Measurements from ENCODE around the gene CIDEB. TPM values are rescaled to one million over a fixed set of nuclear protein-coding genes. Genes with fewer than 3 reads are reported as not detected.
"Not testable (repeated sequence)": the region's sequence is repeated elsewhere in the genome, so short reads cannot be mapped to it uniquely, and the experiment has no call there.

Gene CIDEB
- total RNA-seq, 1 experiment from 2014 or later = 0.18 TPM

DNA sequence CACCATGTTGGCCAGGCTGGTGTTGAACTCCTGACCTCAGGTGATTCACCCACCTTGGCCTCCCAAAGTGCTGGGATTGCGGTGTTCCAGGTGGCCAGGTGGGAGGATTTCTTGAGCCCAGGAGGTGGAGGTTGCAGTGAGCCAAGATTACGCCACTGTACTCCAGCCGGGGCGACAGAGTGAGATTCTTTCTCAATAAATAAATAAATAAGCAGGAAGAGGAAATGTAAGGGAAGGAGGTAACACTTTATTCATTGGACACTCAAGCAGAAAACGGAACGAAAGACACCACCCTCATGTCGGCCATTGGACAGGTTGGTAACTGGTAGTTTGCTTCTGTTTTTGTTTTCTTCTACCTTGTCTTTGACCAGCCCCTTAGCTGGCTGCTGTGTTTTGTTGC lies 47.2 kb upstream of the CIDEB start:
- in situ Hi-C loops (cut with HindIII; ENCODE audit: low pct_unique_long_range_greater_than_20kb, low sequenced_read_pairs) (no loop called here), intact Hi-C loops (cut with micrococcal nuclease; ENCODE audit: unreplicated experiment) (no loop called here)
- Histone ChIP-seq H3K9me3 (ENCODE audit: control insufficient read depth, insufficient read depth, low read depth, low read length) (no peaks in the 10 kb centered on the region), H3K36me3 (ENCODE audit: control insufficient read depth, insufficient read depth, low read length) (no peaks in the 10 kb centered on the region), H3K4me3 (ENCODE audit: low read depth in 2 of 2, low read length in 2 of 2) (no peak overlapping the region), H3K27ac (ENCODE audit: low read length) (no peak overlapping the region), H3K4me1 (ENCODE audit: control insufficient read depth, insufficient read depth, low read length) (no peaks in the 10 kb centered on the region), H3K27me3 (ENCODE audit: control insufficient read depth, insufficient read depth, low read length) (no peaks in the 10 kb centered on the region)
- DNase-seq (ENCODE audit: low read depth, low spot score) (no peak), ATAC-seq (no peak)
- ChIA-PET CTCF (no interaction called here), POLR2A (no interaction called here)
- no TSS peak for BruUV-seq (replicated peaks)
- TF ChIP-seq TCF7L2 (IDR thresholded peaks at IDR 0.05; ENCODE audit: low read depth, low read length) (no peak), POLR2AphosphoS5 (IDR thresholded peaks at IDR 0.05; ENCODE audit: low read depth, low read length) (no peak), SIN3A (IDR thresholded peaks at IDR 0.05; ENCODE audit: borderline replicate concordance, insufficient read depth, low read depth, low read length) (no peak)
- TF ChIP-seq, protein P1, sequence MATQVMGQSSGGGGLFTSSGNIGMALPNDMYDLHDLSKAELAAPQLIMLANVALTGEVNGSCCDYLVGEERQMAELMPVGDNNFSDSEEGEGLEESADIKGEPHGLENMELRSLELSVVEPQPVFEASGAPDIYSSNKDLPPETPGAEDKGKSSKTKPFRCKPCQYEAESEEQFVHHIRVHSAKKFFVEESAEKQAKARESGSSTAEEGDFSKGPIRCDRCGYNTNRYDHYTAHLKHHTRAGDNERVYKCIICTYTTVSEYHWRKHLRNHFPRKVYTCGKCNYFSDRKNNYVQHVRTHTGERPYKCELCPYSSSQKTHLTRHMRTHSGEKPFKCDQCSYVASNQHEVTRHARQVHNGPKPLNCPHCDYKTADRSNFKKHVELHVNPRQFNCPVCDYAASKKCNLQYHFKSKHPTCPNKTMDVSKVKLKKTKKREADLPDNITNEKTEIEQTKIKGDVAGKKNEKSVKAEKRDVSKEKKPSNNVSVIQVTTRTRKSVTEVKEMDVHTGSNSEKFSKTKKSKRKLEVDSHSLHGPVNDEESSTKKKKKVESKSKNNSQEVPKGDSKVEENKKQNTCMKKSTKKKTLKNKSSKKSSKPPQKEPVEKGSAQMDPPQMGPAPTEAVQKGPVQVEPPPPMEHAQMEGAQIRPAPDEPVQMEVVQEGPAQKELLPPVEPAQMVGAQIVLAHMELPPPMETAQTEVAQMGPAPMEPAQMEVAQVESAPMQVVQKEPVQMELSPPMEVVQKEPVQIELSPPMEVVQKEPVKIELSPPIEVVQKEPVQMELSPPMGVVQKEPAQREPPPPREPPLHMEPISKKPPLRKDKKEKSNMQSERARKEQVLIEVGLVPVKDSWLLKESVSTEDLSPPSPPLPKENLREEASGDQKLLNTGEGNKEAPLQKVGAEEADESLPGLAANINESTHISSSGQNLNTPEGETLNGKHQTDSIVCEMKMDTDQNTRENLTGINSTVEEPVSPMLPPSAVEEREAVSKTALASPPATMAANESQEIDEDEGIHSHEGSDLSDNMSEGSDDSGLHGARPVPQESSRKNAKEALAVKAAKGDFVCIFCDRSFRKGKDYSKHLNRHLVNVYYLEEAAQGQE (IDR thresholded peaks at IDR 0.05; ENCODE audit: insufficient read depth in 1 of 2, low read depth in 2 of 2, low read length in 1 of 2) = no peak
- TF ChIP-seq, protein P2, sequence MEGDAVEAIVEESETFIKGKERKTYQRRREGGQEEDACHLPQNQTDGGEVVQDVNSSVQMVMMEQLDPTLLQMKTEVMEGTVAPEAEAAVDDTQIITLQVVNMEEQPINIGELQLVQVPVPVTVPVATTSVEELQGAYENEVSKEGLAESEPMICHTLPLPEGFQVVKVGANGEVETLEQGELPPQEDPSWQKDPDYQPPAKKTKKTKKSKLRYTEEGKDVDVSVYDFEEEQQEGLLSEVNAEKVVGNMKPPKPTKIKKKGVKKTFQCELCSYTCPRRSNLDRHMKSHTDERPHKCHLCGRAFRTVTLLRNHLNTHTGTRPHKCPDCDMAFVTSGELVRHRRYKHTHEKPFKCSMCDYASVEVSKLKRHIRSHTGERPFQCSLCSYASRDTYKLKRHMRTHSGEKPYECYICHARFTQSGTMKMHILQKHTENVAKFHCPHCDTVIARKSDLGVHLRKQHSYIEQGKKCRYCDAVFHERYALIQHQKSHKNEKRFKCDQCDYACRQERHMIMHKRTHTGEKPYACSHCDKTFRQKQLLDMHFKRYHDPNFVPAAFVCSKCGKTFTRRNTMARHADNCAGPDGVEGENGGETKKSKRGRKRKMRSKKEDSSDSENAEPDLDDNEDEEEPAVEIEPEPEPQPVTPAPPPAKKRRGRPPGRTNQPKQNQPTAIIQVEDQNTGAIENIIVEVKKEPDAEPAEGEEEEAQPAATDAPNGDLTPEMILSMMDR (IDR thresholded peaks at IDR 0.05) = no peak

DNA sequence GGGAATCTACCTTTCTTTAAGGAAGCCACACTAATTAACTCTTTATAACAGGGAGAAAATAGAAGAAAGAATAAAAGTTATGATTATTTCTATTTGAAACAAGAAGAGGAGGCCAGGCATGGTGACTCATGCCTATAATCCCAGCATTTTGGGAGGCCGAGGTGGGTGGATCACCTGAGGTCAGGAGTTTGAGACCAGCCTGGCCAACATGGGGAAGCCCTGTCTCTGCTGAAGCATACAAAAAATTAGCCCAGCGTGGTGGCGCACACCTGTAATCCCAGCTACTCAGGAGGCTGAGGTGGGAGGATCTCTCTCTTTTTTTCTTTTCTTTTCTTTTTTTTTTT lies 46.7 kb upstream of the CIDEB start:
- DNase-seq (ENCODE audit: low read depth, low spot score); intact Hi-C loops (cut with micrococcal nuclease; ENCODE audit: unreplicated experiment); H3K9me3 ChIP-seq (ENCODE audit: control insufficient read depth, insufficient read depth, low read depth, low read length); H3K27ac ChIP-seq (ENCODE audit: low read length); ATAC-seq; in situ Hi-C loops (cut with HindIII; ENCODE audit: low pct_unique_long_range_greater_than_20kb, low sequenced_read_pairs); H3K4me1 ChIP-seq (ENCODE audit: control insufficient read depth, insufficient read depth, low read length); H3K4me3 ChIP-seq (ENCODE audit: low read depth in 2 of 2, low read length in 2 of 2); BruUV-seq (replicated peaks); H3K27me3 ChIP-seq (ENCODE audit: control insufficient read depth, insufficient read depth, low read length); CTCF ChIA-PET; H3K36me3 ChIP-seq (ENCODE audit: control insufficient read depth, insufficient read depth, low read length); POLR2A ChIA-PET: not testable (repeated sequence)

DNA sequence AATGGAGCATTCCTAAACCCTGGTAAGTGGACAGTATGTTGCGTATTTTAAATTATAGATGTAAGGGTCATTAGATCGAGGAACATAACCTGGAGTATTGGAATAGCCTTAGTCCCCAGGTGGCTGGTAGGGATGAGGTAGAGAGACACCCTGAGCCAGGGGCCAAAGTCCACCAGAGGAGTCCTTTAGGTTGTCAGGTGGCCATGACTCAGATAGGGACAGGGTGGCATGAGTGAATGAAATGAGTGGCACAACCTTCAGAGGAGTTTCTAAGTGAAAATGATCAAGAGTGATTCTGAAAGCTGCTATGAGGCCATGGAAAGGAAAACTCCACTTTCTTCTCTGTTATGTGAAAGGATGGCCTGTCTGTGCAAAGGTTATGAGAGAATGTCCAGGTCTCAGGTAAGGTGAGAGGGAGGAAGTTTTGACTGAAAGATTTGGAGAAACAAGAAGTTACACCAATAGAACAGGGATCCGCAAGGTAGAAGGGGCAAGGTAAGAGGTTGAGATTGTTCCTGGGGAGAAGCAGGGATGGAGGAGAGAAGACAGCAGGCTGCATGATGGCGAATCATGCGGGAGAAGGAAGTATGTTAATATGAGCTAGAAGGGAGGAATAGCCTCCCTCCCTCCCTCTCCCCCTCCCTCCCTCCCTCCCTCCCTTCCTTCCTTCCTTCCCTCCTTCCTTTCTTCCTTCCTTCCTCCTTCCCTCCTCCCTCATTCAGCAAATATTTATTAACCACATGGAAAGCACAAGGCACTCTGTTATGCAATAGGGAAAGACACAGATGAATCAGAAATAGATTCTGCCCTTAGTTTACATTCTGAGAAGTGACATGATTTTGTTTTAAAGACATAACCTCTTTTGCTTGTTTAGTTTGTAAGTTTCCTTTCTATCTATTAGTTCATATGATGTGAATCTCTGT lies 46.0 kb upstream of the CIDEB start:
- no peak for TF ChIP-seq TCF7L2 (IDR thresholded peaks at IDR 0.05; ENCODE audit: low read depth, low read length)
- TF ChIP-seq, protein P2 (IDR thresholded peaks at IDR 0.05) = no peak
- TF ChIP-seq POLR2AphosphoS5 (IDR thresholded peaks at IDR 0.05; ENCODE audit: low read depth, low read length) = no peak
- TF ChIP-seq SIN3A (IDR thresholded peaks at IDR 0.05; ENCODE audit: borderline replicate concordance, insufficient read depth, low read depth, low read length) = no peak
- TF ChIP-seq, protein P1 (IDR thresholded peaks at IDR 0.05; ENCODE audit: insufficient read depth in 1 of 2, low read depth in 2 of 2, low read length in 1 of 2) = no peak
- H3K9me3 ChIP-seq (ENCODE audit: control insufficient read depth, insufficient read depth, low read depth, low read length) = no peaks in the 10 kb centered on the region
- no peaks in the 10 kb centered on the region for H3K27me3 ChIP-seq (ENCODE audit: control insufficient read depth, insufficient read depth, low read length)
- no TSS peak for BruUV-seq (replicated peaks)
- H3K4me1 ChIP-seq (ENCODE audit: control insufficient read depth, insufficient read depth, low read length) = no peaks in the 10 kb centered on the region
- H3K36me3 ChIP-seq (ENCODE audit: control insufficient read depth, insufficient read depth, low read length) = no peaks in the 10 kb centered on the region
- ATAC-seq (no peak), DNase-seq (ENCODE audit: low read depth, low spot score) (no peak)
- ChIA-PET POLR2A (no interaction called here), CTCF (no interaction called here)
- in situ Hi-C loops (cut with HindIII; ENCODE audit: low pct_unique_long_range_greater_than_20kb, low sequenced_read_pairs) = no loop called here
- no peak overlapping the region for H3K27ac ChIP-seq (ENCODE audit: low read length)
- H3K4me3 ChIP-seq (ENCODE audit: low read depth in 2 of 2, low read length in 2 of 2) = no peak overlapping the region
- intact Hi-C loops (cut with micrococcal nuclease; ENCODE audit: unreplicated experiment) = no loop called here
